ENCODE results near the gene RPTN.

RPTN gene

GRCh38 chr1:152166966-152167365, 7.9 kb upstream of the RPTN start:
- ChIA-PET CTCF (interaction anchor here (1.1 to 2.6 kb wide), 6 partner anchors 8 to 291 kb away, joined by 3 to 11 read pairs (median 3); no protein-coding TSS in a partner anchor), POLR2A (no interaction called here)
- TF ChIP-seq CTCF (IDR thresholded peaks at IDR 0.05; ENCODE audit: control extremely low read depth, extremely low read depth, low read depth, missing control alignments): no peak
- DNase-seq (ENCODE audit: extremely low spot score): no peak

DNA sequence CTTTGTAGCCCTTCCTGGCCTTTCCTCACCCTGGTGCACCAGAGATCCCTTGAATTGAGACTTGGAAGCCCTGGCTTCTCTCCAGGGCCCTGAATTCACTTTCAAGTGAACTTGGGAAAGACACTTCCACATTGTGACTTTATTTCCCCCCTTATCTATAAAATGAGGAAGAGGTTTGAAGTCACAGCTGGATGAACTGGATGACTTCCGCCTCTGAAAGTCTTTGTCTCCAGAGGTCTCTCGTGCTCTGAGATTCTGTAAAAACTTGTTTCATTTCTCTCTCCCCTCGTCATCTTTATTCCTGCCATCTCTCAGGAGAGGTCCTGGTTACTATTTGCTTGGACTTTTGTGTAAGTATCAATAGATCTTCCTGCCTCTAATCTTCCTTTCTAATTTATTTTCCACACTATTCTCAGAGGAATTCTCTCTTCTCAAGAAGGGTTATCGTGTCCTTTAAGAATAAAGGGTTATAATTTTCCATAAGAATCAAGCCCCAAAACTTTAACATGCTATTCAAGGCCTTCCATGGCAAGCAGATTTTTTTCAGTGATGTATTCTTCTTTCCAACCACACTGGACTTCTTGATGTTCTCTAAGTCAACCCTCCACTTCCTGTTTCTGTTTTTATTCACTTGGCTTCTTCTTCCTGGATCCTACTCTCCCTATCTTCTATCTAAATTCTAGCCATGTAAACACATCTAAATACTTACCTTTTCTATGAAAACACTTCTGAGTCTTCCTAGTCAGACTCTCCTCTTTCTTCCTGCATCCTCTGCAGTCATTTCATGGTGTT, 6.5 kb upstream of the RPTN start:
- no peak for DNase-seq (ENCODE audit: extremely low spot score)
- no peak for TF ChIP-seq CTCF (IDR thresholded peaks at IDR 0.05; ENCODE audit: control extremely low read depth, extremely low read depth, low read depth, missing control alignments)
- POLR2A ChIA-PET: no interaction called here
- CTCF ChIA-PET: interaction anchor here (1.0 to 2.6 kb wide), 4 partner anchors 9 to 22 kb away, joined by 3 to 11 read pairs (median 6); no protein-coding TSS in a partner anchor

- POLR2A ChIA-PET: no interaction called here
- DNase-seq (ENCODE audit: extremely low spot score): no peak
- CTCF ChIA-PET: interaction anchor here (1.0 to 2.4 kb wide), 2 partner anchors 10 to 22 kb away, joined by 3 to 10 read pairs; no protein-coding TSS in a partner anchor
- TF ChIP-seq CTCF (IDR thresholded peaks at IDR 0.05; ENCODE audit: control extremely low read depth, extremely low read depth, low read depth, missing control alignments): no peak
Measured at GRCh38 chr1:152164517-152165136, 5.6 kb upstream of the RPTN start.

DNA sequence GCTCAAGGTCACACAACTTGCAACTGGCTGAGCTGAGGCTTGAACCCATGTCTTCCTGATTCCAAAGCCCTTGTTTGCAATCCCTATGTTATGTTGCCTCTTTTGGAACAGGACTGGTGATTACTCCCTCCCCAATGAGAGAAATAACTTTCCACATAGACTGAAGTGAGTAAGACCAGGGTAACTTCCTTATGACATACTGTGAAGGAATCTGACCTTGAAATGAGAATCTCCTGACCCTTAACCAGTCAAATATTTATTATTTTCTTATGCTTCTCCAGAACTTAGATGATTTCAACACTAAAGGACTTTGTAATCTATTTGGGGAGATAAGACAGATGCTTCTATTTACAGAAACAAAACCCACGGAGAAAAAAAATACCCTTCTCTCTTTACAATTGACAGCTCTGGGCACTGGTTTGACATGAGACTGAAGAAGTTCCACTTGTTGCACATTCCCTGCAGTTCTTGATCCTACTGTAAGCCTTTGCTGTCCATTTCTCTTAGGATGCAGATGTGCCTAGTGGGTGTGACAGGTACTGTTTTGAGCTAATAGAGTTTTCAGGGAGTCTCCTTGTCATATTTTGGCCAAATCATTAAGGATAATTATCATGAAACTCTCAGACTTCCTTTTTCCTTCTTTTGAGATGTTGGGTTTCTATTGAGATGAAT, 3.9 kb upstream of the RPTN start:
- POLR2A ChIA-PET: no interaction called here
- no peak for TF ChIP-seq CTCF (IDR thresholded peaks at IDR 0.05; ENCODE audit: control extremely low read depth, extremely low read depth, low read depth, missing control alignments)
- DNase-seq (ENCODE audit: extremely low spot score): no peak
- CTCF ChIA-PET: interaction anchor here (0.9 to 2.1 kb wide), 10 partner anchors 12 to 296 kb away, joined by 3 to 11 read pairs (median 4); no protein-coding TSS in a partner anchor

DNA sequence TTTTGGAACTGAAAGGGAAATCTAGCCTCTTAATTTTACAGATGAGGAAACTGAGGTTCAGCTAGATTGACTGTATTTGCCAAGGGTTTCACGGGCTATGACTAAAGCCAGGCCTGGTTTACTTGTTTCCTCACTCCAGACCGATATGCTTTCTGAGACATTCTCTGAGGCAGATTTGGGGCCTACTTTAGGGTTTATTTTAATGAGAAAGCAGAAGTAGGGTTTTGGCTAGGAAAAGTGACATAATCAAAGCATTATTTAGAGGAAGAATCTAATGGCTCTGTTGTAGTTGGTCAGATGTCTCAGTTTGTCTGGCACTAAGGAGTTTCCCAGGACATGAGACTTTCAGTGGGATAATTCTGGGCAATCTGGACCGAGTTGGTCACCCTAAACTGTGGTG, 1.5 kb upstream of the RPTN start:
- no peak for DNase-seq (ENCODE audit: extremely low spot score)
- CTCF ChIA-PET: interaction anchor here (0.8 to 2.5 kb wide), 4 partner anchors 19 to 298 kb away, joined by 3 to 9 read pairs (median 4); no protein-coding TSS in a partner anchor
- no peak for TF ChIP-seq CTCF (IDR thresholded peaks at IDR 0.05; ENCODE audit: control extremely low read depth, extremely low read depth, low read depth, missing control alignments)
- POLR2A ChIA-PET: no interaction called here

GRCh38 chr1:152153996-152154395, 5.0 kb downstream of the RPTN start:
- ChIA-PET CTCF (interaction anchor here (1.1 kb wide), 1 partner anchor 14 kb away, joined by 3 read pairs; no protein-coding TSS in a partner anchor), POLR2A (no interaction called here)
- TF ChIP-seq CTCF (IDR thresholded peaks at IDR 0.05; ENCODE audit: control extremely low read depth, extremely low read depth, low read depth, missing control alignments): no peak
- no peak for DNase-seq (ENCODE audit: extremely low spot score)

Data from GM10248 (cell line).